ENCODE results near the gene GIPC3. TPM values are rescaled to one million over a fixed set of nuclear protein-coding genes. Genes with fewer than 3 reads are reported as not detected.

The GIPC3 gene
- total and polyA plus RNA-seq, 3 experiments from 2014 or later = 0.33 to 1.8 (median 0.46) TPM

- Mint-ChIP-seq H3K27ac (peak overlapping the region; percentile 91 to 99 (median 95)), H3K4me3 (peak overlapping the region; percentile 93 to 98 (median 95)), H3K4me1 (peaks cover 35 to 47% (median 38%) of the 10 kb centered on the region in 3 donors), H3K9me3 (no peaks in the 10 kb centered on the region), H3K27me3 (no peaks in the 10 kb centered on the region), H3K36me3 (peaks cover 0 to 13% (median 2%) of the 10 kb centered on the region in 3 donors)
- no peak for DNase-seq
- ChIA-PET POLR2A (interaction anchor here (0.5 to 2.6 kb wide), 4 partner anchors 8 to 49 kb away, joined by 3 to 14 read pairs (median 4); no protein-coding TSS in a partner anchor), CTCF (interaction anchor here (0.8 to 7.0 kb wide), 5 partner anchors 10 to 110 kb away, joined by 3 to 62 read pairs (median 5); partner anchors contain the start of gene GIPC3)
- peak overlapping the region; percentile 89 for H3K4me3 ChIP-seq (ENCODE audit: low read length)
- H3K27me3 ChIP-seq (ENCODE audit: insufficient read depth, low read length, poor library complexity, severe bottlenecking) = no peaks in the 10 kb centered on the region
- no peaks in the 10 kb centered on the region for H3K9me3 ChIP-seq (ENCODE audit: low read length)
- H3K27ac ChIP-seq (ENCODE audit: low read depth, low read length) = peak overlapping the region; percentile 69
- H3K4me1 ChIP-seq (ENCODE audit: insufficient read depth, low read length) = peaks cover 44% of the 10 kb centered on the region
- H3K36me3 ChIP-seq (ENCODE audit: insufficient read depth, low read length) = peaks cover 2% of the 10 kb centered on the region
These were observed 29.4 kb upstream of the GIPC3 start for GRCh38 chr19:3555653-3556422.

GRCh38 chr19:3556423-3556977 lies 28.8 kb upstream of the GIPC3 start:
- Histone ChIP-seq H3K36me3 (ENCODE audit: insufficient read depth, low read length) (no peaks in the 10 kb centered on the region), H3K27ac (ENCODE audit: low read depth, low read length) (peak overlapping the region; percentile 69), H3K4me3 (ENCODE audit: low read length) (peak overlapping the region; percentile 89), H3K9me3 (ENCODE audit: low read length) (no peaks in the 10 kb centered on the region), H3K27me3 (ENCODE audit: insufficient read depth, low read length, poor library complexity, severe bottlenecking) (no peaks in the 10 kb centered on the region), H3K4me1 (ENCODE audit: insufficient read depth, low read length) (peaks cover 44% of the 10 kb centered on the region)
- no peak for DNase-seq
- H3K27me3 Mint-ChIP-seq = no peaks in the 10 kb centered on the region
- H3K27ac Mint-ChIP-seq = peak overlapping the region; percentile 91 to 99 (median 95)
- H3K4me1 Mint-ChIP-seq = peaks cover 35 to 42% (median 36%) of the 10 kb centered on the region in 3 donors
- ChIA-PET POLR2A (interaction anchor here (0.5 to 1.5 kb wide), 3 partner anchors 9 to 48 kb away, joined by 3 to 4 read pairs (median 4); no protein-coding TSS in a partner anchor), CTCF (interaction anchor here (0.8 to 7.0 kb wide), 4 partner anchors 10 to 109 kb away, joined by 3 to 62 read pairs (median 4); partner anchors contain the start of gene GIPC3)
- H3K36me3 Mint-ChIP-seq = peaks cover 0 to 9% (median 2%) of the 10 kb centered on the region in 3 donors
- H3K9me3 Mint-ChIP-seq = no peaks in the 10 kb centered on the region
- peak overlapping the region; percentile 93 to 98 (median 95) for H3K4me3 Mint-ChIP-seq

GRCh38 chr19:3556978-3557460 lies 28.3 kb upstream of the GIPC3 start:
- H3K4me3 Mint-ChIP-seq = peak overlapping the region; percentile 93 to 98 (median 95)
- ChIA-PET CTCF (interaction anchor here (1.1 to 7.0 kb wide), 3 partner anchors 11 to 28 kb away, joined by 3 to 62 read pairs (median 5); partner anchors contain the start of gene GIPC3), POLR2A (interaction anchor here (1.1 to 1.5 kb wide), 2 partner anchors 10 to 48 kb away, joined by 3 to 4 read pairs; no protein-coding TSS in a partner anchor)
- Histone ChIP-seq H3K9me3 (ENCODE audit: low read length) (no peaks in the 10 kb centered on the region), H3K27ac (ENCODE audit: low read depth, low read length) (peak overlapping the region; percentile 69), H3K4me3 (ENCODE audit: low read length) (peak overlapping the region; percentile 89), H3K27me3 (ENCODE audit: insufficient read depth, low read length, poor library complexity, severe bottlenecking) (no peaks in the 10 kb centered on the region), H3K4me1 (ENCODE audit: insufficient read depth, low read length) (peaks cover 44% of the 10 kb centered on the region), H3K36me3 (ENCODE audit: insufficient read depth, low read length) (no peaks in the 10 kb centered on the region)
- H3K27ac Mint-ChIP-seq = peak overlapping the region; percentile 91 to 99 (median 95)
- no peaks in the 10 kb centered on the region for H3K9me3 Mint-ChIP-seq
- DNase-seq = peak; percentile 56 to 81 (median 62)
- no peaks in the 10 kb centered on the region for H3K27me3 Mint-ChIP-seq
- H3K36me3 Mint-ChIP-seq = peaks cover 0 to 6% (median 2%) of the 10 kb centered on the region in 3 donors
- H3K4me1 Mint-ChIP-seq = peaks cover 32 to 38% (median 35%) of the 10 kb centered on the region in 3 donors

GRCh38 chr19:3557461-3558248 lies 27.6 kb upstream of the GIPC3 start, which contains the start of gene MFSD12:
MFSD12 (minus strand) TSS chr19:3557586; CDS start chr19:3557403, 183 bp downstream.
- DNase-seq = peak; percentile 91 to 95 (median 92)
- Mint-ChIP-seq H3K4me3 (peak within 1 kb of the TSS; percentile 93 to 98 (median 95)), H3K27me3 (no peaks in the 10 kb centered on the region), H3K36me3 (peaks cover 0 to 6% (median 2%) of the 10 kb centered on the region in 3 donors), H3K9me3 (no peaks in the 10 kb centered on the region), H3K27ac (peak within 1 kb of the TSS; percentile 91 to 99 (median 95)), H3K4me1 (peaks cover 32 to 38% (median 35%) of the 10 kb centered on the region in 3 donors)
- ChIA-PET CTCF (interaction anchor here (0.6 to 7.0 kb wide), 4 partner anchors 12 to 71 kb away, joined by 3 to 62 read pairs (median 4); partner anchors contain the start of gene GIPC3), POLR2A (interaction anchor here (1.0 to 1.5 kb wide), 3 partner anchors 10 to 47 kb away, joined by 3 to 4 read pairs (median 4); no protein-coding TSS in a partner anchor)
- Histone ChIP-seq H3K36me3 (ENCODE audit: insufficient read depth, low read length) (no peaks in the 10 kb centered on the region), H3K9me3 (ENCODE audit: low read length) (no peaks in the 10 kb centered on the region), H3K4me3 (ENCODE audit: low read length) (peak within 1 kb of the TSS; percentile 96), H3K27ac (ENCODE audit: low read depth, low read length) (peak within 1 kb of the TSS; percentile 72), H3K4me1 (ENCODE audit: insufficient read depth, low read length) (peaks cover 43% of the 10 kb centered on the region), H3K27me3 (ENCODE audit: insufficient read depth, low read length, poor library complexity, severe bottlenecking) (no peaks in the 10 kb centered on the region)

- Mint-ChIP-seq H3K36me3 (no peaks in the 10 kb centered on the region), H3K4me3 (no peak overlapping the region), H3K9me3 (no peaks in the 10 kb centered on the region), H3K4me1 (no peaks in the 10 kb centered on the region), H3K27me3 (no peaks in the 10 kb centered on the region), H3K27ac (peak overlapping the region in 1 of 8 donors; percentile 75)
- no peak overlapping the region for H3K27ac ChIP-seq (ENCODE audit: low read depth, low read length)
- ChIA-PET POLR2A (no interaction called here), CTCF (no interaction called here)
- no peaks in the 10 kb centered on the region for H3K36me3 ChIP-seq (ENCODE audit: insufficient read depth, low read length)
- H3K9me3 ChIP-seq (ENCODE audit: low read length) = no peaks in the 10 kb centered on the region
- DNase-seq = no peak
- no peaks in the 10 kb centered on the region for H3K4me1 ChIP-seq (ENCODE audit: insufficient read depth, low read length)
- no peak overlapping the region for H3K4me3 ChIP-seq (ENCODE audit: low read length)
- no peaks in the 10 kb centered on the region for H3K27me3 ChIP-seq (ENCODE audit: insufficient read depth, low read length, poor library complexity, severe bottlenecking)
These were observed 21.4 kb upstream of the GIPC3 start for GRCh38 chr19:3563709-3564524.

- Mint-ChIP-seq H3K9me3 (no peaks in the 10 kb centered on the region), H3K27me3 (no peaks in the 10 kb centered on the region)
- CTCF ChIA-PET = interaction anchor here (0.6 kb wide), 1 partner anchor 77 kb away, joined by 3 read pairs; no protein-coding TSS in a partner anchor
These were observed 20.1 kb upstream of the GIPC3 start for GRCh38 chr19:3565139-3565538.

More at GRCh38 chr19:3565139-3565538, 20.1 kb upstream of the GIPC3 start:
- Histone ChIP-seq H3K27me3 (ENCODE audit: insufficient read depth, low read length, poor library complexity, severe bottlenecking) (no peaks in the 10 kb centered on the region), H3K4me1 (ENCODE audit: insufficient read depth, low read length) (no peaks in the 10 kb centered on the region), H3K27ac (ENCODE audit: low read depth, low read length) (no peak overlapping the region), H3K9me3 (ENCODE audit: low read length) (no peaks in the 10 kb centered on the region), H3K36me3 (ENCODE audit: insufficient read depth, low read length) (no peaks in the 10 kb centered on the region), H3K4me3 (ENCODE audit: low read length) (no peak overlapping the region)
- no peak for DNase-seq
- no peak overlapping the region for H3K4me3 Mint-ChIP-seq
- no peaks in the 10 kb centered on the region for H3K4me1 Mint-ChIP-seq
- no peaks in the 10 kb centered on the region for H3K36me3 Mint-ChIP-seq
- no peak overlapping the region for H3K27ac Mint-ChIP-seq
- POLR2A ChIA-PET = no interaction called here
